HEK293 (cell line): ENCODE results near the gene PRMT7.

Source experiments
- CTCF ChIA-PET: fragments of 350-600 bp; formaldehyde crosslinking; extraction: SDS; loops from one replicate; lab custom pipeline; 2021; ENCODE audit warnings: antibody characterized with exemption; lab: Yijun Ruan, JAX
- POLR2A ChIA-PET: fragments of 300-600 bp; formaldehyde crosslinking; extraction: SDS; loops from one replicate; lab custom pipeline; 2020; ENCODE audit warnings: antibody characterized with exemption, inconsistent platforms; lab: Yijun Ruan, JAX
- H3K27ac ChIP-seq: fragments of 200-500 bp; sonication (Bioruptor generic); 2 replicates; pipeline ENCODE4 v1.5.1; 2014; ENCODE audit warnings: low read depth, low read length, control low read depth, inconsistent platforms; ENCODE audit errors: extremely low read depth
- H3K36me3 ChIP-seq, 2 experiments: fragments of 200-500 bp in 1 of 2; sonication (Bioruptor generic) in 1 of 2; 1 replicate in 1 of 2; 2 replicates in 1 of 2; pipeline ENCODE4 v1.5.1; 2014 to 2017; ENCODE audit warnings: inconsistent platforms in 2 of 2, low read length in 2 of 2; ENCODE audit not compliant: control insufficient read depth in 2 of 2, insufficient read depth in 1 of 2
- H3K4me1 ChIP-seq: fragments of 200-500 bp; sonication (Bioruptor generic); 2 replicates; pipeline ENCODE4 v1.5.1; 2014; ENCODE audit warnings: mild to moderate bottlenecking, low read length, inconsistent platforms; ENCODE audit not compliant: control insufficient read depth, insufficient read depth
- H3K4me3 ChIP-seq: 2 replicates; pipeline ENCODE4 v1.5.1; 2011; ENCODE audit warnings: low read depth, mild to moderate bottlenecking, control low read depth, low read length, moderate library complexity
- H3K9me3 ChIP-seq: fragments of 200-500 bp; sonication (Bioruptor generic); 2 replicates; pipeline ENCODE4 v1.5.1; 2014; ENCODE audit warnings: low read depth, low read length, inconsistent platforms; ENCODE audit not compliant: control insufficient read depth, insufficient read depth
- FEZF1 ChIP-seq: fragments of 450-650 bp; formaldehyde crosslinking; IDR thresholded peaks from 2 replicates; pipeline ENCODE4 v1.5.1; 2016; ENCODE audit warnings: missing biosample characterization, missing genetic modification characterization
- HOXA7 ChIP-seq: sonication (generic); formaldehyde crosslinking; IDR thresholded peaks from 2 replicates; pipeline ENCODE4 v1.8.1; 2022; ENCODE audit warnings: missing genetic modification reagents, borderline replicate concordance
- PBX3 ChIP-seq: sonication (generic); formaldehyde crosslinking; IDR thresholded peaks from 2 replicates; pipeline ENCODE4 v1.8.1; 2022; ENCODE audit warnings: mild to moderate bottlenecking, moderate library complexity, missing genetic modification reagents
- ZBTB21 ChIP-seq: fragments of 450-650 bp; formaldehyde crosslinking; IDR thresholded peaks from 2 replicates; pipeline ENCODE4 v1.5.1; 2017; ENCODE audit warnings: missing biosample characterization, missing genetic modification characterization
- ZNF121 ChIP-seq: fragments of 450-650 bp; formaldehyde crosslinking; IDR thresholded peaks from 2 replicates; pipeline ENCODE4 v1.5.1; 2016; ENCODE audit warnings: missing biosample characterization, missing genetic modification characterization
- ZNF266 ChIP-seq: fragments of 450-650 bp; formaldehyde crosslinking; IDR thresholded peaks from 2 replicates; pipeline ENCODE4 v1.5.1; 2016; ENCODE audit warnings: missing biosample characterization, missing genetic modification characterization, low read depth
- ZNF341 ChIP-seq: fragments of 450-650 bp; formaldehyde crosslinking; IDR thresholded peaks from 2 replicates; pipeline ENCODE4; 2016; ENCODE audit warnings: low read depth, missing biosample characterization, missing genetic modification characterization
- ZNF426 ChIP-seq: fragments of 450-650 bp; formaldehyde crosslinking; IDR thresholded peaks from 2 replicates; pipeline ENCODE4 v1.5.1; 2017; ENCODE audit warnings: missing biosample characterization, missing genetic modification characterization, mild to moderate bottlenecking, inconsistent platforms, moderate library complexity
- ZNF548 ChIP-seq: fragments of 450-650 bp; formaldehyde crosslinking; IDR thresholded peaks from 2 replicates; pipeline ENCODE4 v1.5.1; 2016; ENCODE audit warnings: missing biosample characterization, missing genetic modification characterization
- ZNF629 ChIP-seq: fragments of 450-650 bp; formaldehyde crosslinking; IDR thresholded peaks from 2 replicates; pipeline ENCODE4 v1.5.1; 2017; ENCODE audit warnings: missing biosample characterization, missing genetic modification characterization
- ZSCAN18 ChIP-seq: fragments of 450-650 bp; formaldehyde crosslinking; IDR thresholded peaks from 2 replicates; pipeline ENCODE4 v1.5.1; 2016; ENCODE audit warnings: missing biosample characterization, missing genetic modification characterization

Gene PRMT7

GRCh38 chr16:68283801-68284598, 26.8 kb upstream of the PRMT7 start:
- no peak overlapping the region for H3K4me3 ChIP-seq
- TF ChIP-seq ZNF266 (tag by site-specific recombination) (no peak), ZNF548 (tag by site-specific recombination) (no peak), ZNF341 (tag by site-specific recombination) (no peak), ZNF426 (tag by site-specific recombination) (no peak), ZBTB21 (tag by site-specific recombination) (no peak)
- POLR2A ChIA-PET, result interaction anchor here (0.7 kb wide), 1 partner anchor 27 kb away, joined by 3 read pairs; the partner anchor contains the start of genes PRMT7 and SLC7A6OS
- H3K4me1 ChIP-seq, result no peaks in the 10 kb centered on the region
- no peaks in the 10 kb centered on the region for H3K9me3 ChIP-seq
- CTCF ChIA-PET, result interaction anchor here (1.1 to 2.8 kb wide), 3 partner anchors 16 to 23 kb away, joined by 3 to 14 read pairs (median 5); partner anchors contain the start of gene SLC7A6
- H3K27ac ChIP-seq, result no peak overlapping the region
- H3K36me3 ChIP-seq, result peaks cover 19 to 67% of the 10 kb centered on the region in 2 experiments; a peak in 2 of 3 replicates

GRCh38 chr16:68284847-68285246, 26.0 kb upstream of the PRMT7 start:
- TF ChIP-seq ZNF629 (tag by site-specific recombination) (no peak), HOXA7 (CRISPR knock-in tag) (no peak), ZSCAN18 (no peak), PBX3 (CRISPR knock-in tag) (no peak)
- Histone ChIP-seq H3K27ac (no peak overlapping the region), H3K9me3 (no peaks in the 10 kb centered on the region), H3K36me3 (peaks cover 15 to 68% of the 10 kb centered on the region in 2 experiments; a peak in 2 of 3 replicates), H3K4me1 (no peaks in the 10 kb centered on the region), H3K4me3 (no peak overlapping the region)
- POLR2A ChIA-PET, result interaction anchor here (1.4 kb wide), 1 partner anchor 26 kb away, joined by 7 read pairs; the partner anchor contains the start of genes PRMT7 and SLC7A6OS
- CTCF ChIA-PET, result interaction anchor here (1.0 to 2.8 kb wide), 4 partner anchors 8 to 191 kb away, joined by 3 to 14 read pairs (median 4); no protein-coding TSS in a partner anchor

DNA sequence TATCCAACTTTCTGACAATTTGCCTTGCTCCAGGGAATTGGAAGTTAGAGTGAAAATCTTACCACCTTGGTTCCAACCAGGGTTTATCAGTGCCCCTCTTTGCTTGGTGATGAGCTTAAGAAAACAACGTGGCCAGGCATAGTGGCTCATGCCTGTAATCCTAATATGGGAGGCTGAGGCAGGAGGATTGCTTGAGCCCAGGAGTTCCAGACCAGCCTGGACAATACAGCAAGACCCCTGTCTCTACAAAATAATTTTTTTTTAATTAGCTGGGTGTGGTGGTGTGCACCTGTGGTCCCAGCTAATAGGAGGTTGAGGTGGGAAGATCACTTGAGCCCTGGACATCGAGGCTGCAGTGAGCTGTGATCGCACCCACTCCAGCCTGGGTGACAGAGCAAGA, 25.1 kb upstream of the PRMT7 start:
- CTCF ChIA-PET, result interaction anchor here (0.8 to 1.3 kb wide), 6 partner anchors 9 to 192 kb away, joined by 3 to 5 read pairs (median 4); no protein-coding TSS in a partner anchor
- H3K27ac ChIP-seq, result no peak overlapping the region
- no peak overlapping the region for H3K4me3 ChIP-seq
- H3K36me3 ChIP-seq, result peaks cover 15 to 70% of the 10 kb centered on the region in 2 experiments; a peak in 2 of 3 replicates
- no peaks in the 10 kb centered on the region for H3K4me1 ChIP-seq
- TF ChIP-seq FEZF1 (tag by site-specific recombination), result no peak
- TF ChIP-seq ZNF121, result 0 out of 2 replicates have a peak, but pooled peaks have one; percentile 50
- TF ChIP-seq, all 188 proteins: peak for 1
- no peaks in the 10 kb centered on the region for H3K9me3 ChIP-seq
- POLR2A ChIA-PET, result interaction anchor here (0.6 to 1.4 kb wide), 2 partner anchors 22 to 25 kb away, joined by 3 to 7 read pairs; partner anchors contain the start of genes PRMT7, SLC7A6 and SLC7A6OS
